Testis (tissue), 2 donors: ENCODE data around the gene BRD9.

ENCODE experiments used
- CTCF ChIP-seq, 3 experiments: fragments of 450-650 bp in 2 of 3; fragments of 200-600 bp in 1 of 3; sonication (generic) in 1 of 3; IDR thresholded peaks; one replicate each; pipeline ENCODE4 v1.5.1; 2016 to 2019; ENCODE audit warnings: antibody characterized with exemption in 3 of 3, mild to moderate bottlenecking in 2 of 3, moderate library complexity in 1 of 3
- POLR2A ChIP-seq: fragments of 450-650 bp; IDR thresholded peaks from one replicate; pipeline ENCODE4 v1.6.1; 2017; ENCODE audit warnings: antibody characterized with exemption, mild to moderate bottlenecking, moderate library complexity

GRCh38 chr5:855771-856530, 36.6 kb downstream of the BRD9 start:
- no peak for TF ChIP-seq CTCF (IDR thresholded peaks at IDR 0.05)
- TF ChIP-seq POLR2A = no peak
